Measurements from ENCODE around the gene LRRFIP2.

Gene LRRFIP2

DNA sequence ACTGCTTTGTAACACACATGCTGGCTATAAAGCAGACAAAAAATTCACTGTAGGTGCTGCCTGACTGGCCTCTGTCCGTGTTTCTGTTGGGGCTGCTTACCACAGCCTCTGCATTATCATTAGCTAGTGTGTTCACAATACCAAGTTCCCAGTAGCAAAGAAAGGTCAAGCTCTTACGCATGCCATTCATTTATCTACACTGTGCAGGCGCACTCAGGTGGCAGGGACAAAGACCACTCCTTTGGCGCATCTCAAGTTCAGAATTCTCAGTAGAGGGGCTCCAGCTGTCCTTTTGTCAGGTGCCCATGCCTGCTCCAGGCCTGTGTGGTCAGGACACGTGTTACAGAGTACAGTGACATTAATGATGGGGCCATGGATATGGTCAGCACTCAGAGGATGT lies 158.7 kb downstream of the LRRFIP2 start:
- no peak for DNase-seq

DNA sequence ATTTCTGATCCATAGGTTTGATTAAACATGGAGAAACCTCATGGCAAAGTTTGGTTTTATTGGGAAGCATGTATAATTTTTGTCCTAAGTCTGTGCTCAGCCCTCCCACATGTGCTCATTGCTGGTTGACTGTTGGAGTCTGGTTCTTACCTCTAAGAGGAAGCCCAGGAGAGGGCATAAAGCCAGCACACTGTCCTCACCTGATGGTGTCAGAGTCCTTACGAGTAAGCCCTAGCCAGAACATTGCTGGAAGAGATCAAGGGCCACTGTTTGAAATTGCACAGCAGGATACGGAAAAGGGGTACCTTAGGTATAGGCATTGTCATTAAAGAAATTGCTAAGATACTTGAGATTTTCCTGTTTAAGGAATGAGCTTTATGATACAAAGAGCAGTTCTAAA lies 159.8 kb downstream of the LRRFIP2 start:
- DNase-seq: no peak
